ENCODE measurements around the gene TEAD1.

TEAD1 gene

GRCh38 chr11:12930850-12931249, 256.6 kb downstream of the TEAD1 start:
- no peak for DNase-seq (ENCODE audit: low spot score)
- FAIRE-seq = no peak

GRCh38 chr11:12932485-12932884, 258.3 kb downstream of the TEAD1 start:
- FAIRE-seq (no peak), DNase-seq (ENCODE audit: low spot score) (no peak)

- DNase-seq (ENCODE audit: low spot score) = no peak
- FAIRE-seq = no peak
Observed at GRCh38 chr11:12936200-12936599, 262.0 kb downstream of the TEAD1 start.

- DNase-seq (ENCODE audit: low spot score) = no peak
- FAIRE-seq = no peak
Observed at GRCh38 chr11:12938590-12939247, 264.5 kb downstream of the TEAD1 start.

GRCh38 chr11:12941671-12942070, 267.4 kb downstream of the TEAD1 start:
- FAIRE-seq (no peak), DNase-seq (ENCODE audit: low spot score) (no peak)

- DNase-seq (ENCODE audit: low spot score) (no peak), FAIRE-seq (no peak)
Observed at GRCh38 chr11:12942157-12942556, 267.9 kb downstream of the TEAD1 start.

- FAIRE-seq = no peak
- DNase-seq (ENCODE audit: low spot score) = no peak
Observed at GRCh38 chr11:12943311-12943710, 269.1 kb downstream of the TEAD1 start.

GRCh38 chr11:12944889-12945288, 270.7 kb downstream of the TEAD1 start:
- no peak for FAIRE-seq
- no peak for DNase-seq (ENCODE audit: low spot score)

- no peak for DNase-seq (ENCODE audit: low spot score)
- FAIRE-seq = no peak
Observed at GRCh38 chr11:12949453-12949852, 275.2 kb downstream of the TEAD1 start.

GRCh38 chr11:12950670-12951069, 276.4 kb downstream of the TEAD1 start:
- DNase-seq (ENCODE audit: low spot score) (no peak), FAIRE-seq (no peak)

GRCh38 chr11:12951376-12951775, 277.2 kb downstream of the TEAD1 start:
- DNase-seq (ENCODE audit: low spot score) (no peak), FAIRE-seq (no peak)

- FAIRE-seq (no peak), DNase-seq (ENCODE audit: low spot score) (no peak)
Observed at GRCh38 chr11:12952094-12952493, 277.9 kb downstream of the TEAD1 start.

GRCh38 chr11:12958986-12959385, 284.8 kb downstream of the TEAD1 start:
- FAIRE-seq = no peak
- DNase-seq (ENCODE audit: low spot score) = no peak

GRCh38 chr11:12961615-12962014, 287.4 kb downstream of the TEAD1 start:
- FAIRE-seq (no peak), DNase-seq (ENCODE audit: low spot score) (no peak)

GRCh38 chr11:12962306-12962705, 288.1 kb downstream of the TEAD1 start:
- no peak for FAIRE-seq

GRCh38 chr11:12963051-12963450, 288.8 kb downstream of the TEAD1 start:
- FAIRE-seq (no peak), DNase-seq (ENCODE audit: low spot score) (no peak)

More at GRCh38 chr11:12962306-12962705, 288.1 kb downstream of the TEAD1 start:
- DNase-seq (ENCODE audit: low spot score) = no peak

GRCh38 chr11:12963792-12964536, 289.7 kb downstream of the TEAD1 start:
- peak; percentile 84 for FAIRE-seq

GRCh38 chr11:12964650-12965049, 290.4 kb downstream of the TEAD1 start:
- DNase-seq (ENCODE audit: low spot score) (no peak), FAIRE-seq (no peak)

More at GRCh38 chr11:12963792-12964536, 289.7 kb downstream of the TEAD1 start:
- peak; percentile 83 for DNase-seq (ENCODE audit: low spot score)

GRCh38 chr11:12966002-12966401, 291.8 kb downstream of the TEAD1 start:
- FAIRE-seq (no peak), DNase-seq (ENCODE audit: low spot score) (no peak)

GRCh38 chr11:12968101-12968500, 293.9 kb downstream of the TEAD1 start:
- DNase-seq (ENCODE audit: low spot score) (no peak), FAIRE-seq (no peak)

GRCh38 chr11:12968826-12969225, 294.6 kb downstream of the TEAD1 start:
- FAIRE-seq (no peak), DNase-seq (ENCODE audit: low spot score) (no peak)

GRCh38 chr11:12971955-12972354, 297.7 kb downstream of the TEAD1 start:
- no peak for FAIRE-seq
- DNase-seq (ENCODE audit: low spot score) = no peak
